Glutamatergic neuron (in vitro differentiated cells): ENCODE results near the gene TAF11L14. TPM values are rescaled to one million over a fixed set of nuclear protein-coding genes. Genes with fewer than 3 reads are reported as not detected.
"Not testable (repeated sequence)": the region's sequence is repeated elsewhere in the genome, so short reads cannot be mapped to it uniquely, and the experiment has no call there.

Experiments
- DNase-seq: peaks from one replicate; pipeline ENCODE4 v3.0.0; 2022
- H3K27ac Mint-ChIP-seq: one replicate; pipeline ENCODE4 v1.8.0; 2020; ENCODE audit warnings: mild to moderate bottlenecking, mixed read lengths, inconsistent platforms; ENCODE audit not compliant: unreplicated experiment
- H3K27me3 Mint-ChIP-seq: one replicate; pipeline ENCODE4 v1.8.0; 2020; ENCODE audit warnings: mild to moderate bottlenecking, moderate library complexity, mixed read lengths, inconsistent platforms; ENCODE audit not compliant: unreplicated experiment
- H3K36me3 Mint-ChIP-seq: one replicate; pipeline ENCODE4 v1.8.0; 2020; ENCODE audit warnings: mild to moderate bottlenecking, mixed read lengths, inconsistent platforms; ENCODE audit not compliant: unreplicated experiment
- H3K4me1 Mint-ChIP-seq: one replicate; pipeline ENCODE4 v1.8.0; 2020; ENCODE audit warnings: mild to moderate bottlenecking, low read depth, mixed read lengths, inconsistent platforms; ENCODE audit not compliant: unreplicated experiment
- H3K4me3 Mint-ChIP-seq: one replicate; pipeline ENCODE4 v1.8.0; 2020; ENCODE audit warnings: mild to moderate bottlenecking, mixed read lengths, inconsistent platforms; ENCODE audit not compliant: unreplicated experiment
- H3K9me3 Mint-ChIP-seq: one replicate; pipeline ENCODE4 v1.8.0; 2020; ENCODE audit warnings: mild to moderate bottlenecking, moderate library complexity, mixed read lengths, inconsistent platforms; ENCODE audit not compliant: unreplicated experiment
- CTCF ChIP-seq: fragments of 200-600 bp; sonication (generic); IDR thresholded peaks from one replicate; pipeline ENCODE4 v1.5.0; 2021; ENCODE audit not compliant: partially characterized antibody, unreplicated experiment
- total RNA-seq: library from RNA; stranded (reverse); fragmentation: NEBNext Ultra II Directional; extraction: Animal tissue kit (Norgen Biotek cat#: 25700); gene quantifications from one replicate; pipeline ENCODE4 v1.2.1, GENCODE V29; 2021; ENCODE audit not compliant: unreplicated experiment

Gene TAF11L14
- total RNA-seq, 1 donor from 2014 or later = not detected

GRCh38 chr5:17614872-17615605, 19.2 kb upstream of the TAF11L14 start:
- Mint-ChIP-seq H3K4me1 (peaks cover 17% of the 10 kb centered on the region), H3K27ac (peak overlapping the region; percentile 56), H3K27me3 (peaks cover 8% of the 10 kb centered on the region), H3K36me3 (peaks cover 9% of the 10 kb centered on the region), H3K9me3 (peaks cover 6% of the 10 kb centered on the region), H3K4me3 (peak overlapping the region; percentile 38)
- no peak for TF ChIP-seq CTCF
- DNase-seq = no peak

GRCh38 chr5:17619354-17619753, 14.9 kb upstream of the TAF11L14 start:
- peaks cover 8% of the 10 kb centered on the region for H3K4me1 Mint-ChIP-seq
- H3K27me3 Mint-ChIP-seq = peaks cover 1% of the 10 kb centered on the region
- H3K36me3 Mint-ChIP-seq = peaks cover 5% of the 10 kb centered on the region
- no peak for TF ChIP-seq CTCF
- no peak overlapping the region for H3K27ac Mint-ChIP-seq
- no peaks in the 10 kb centered on the region for H3K9me3 Mint-ChIP-seq
- no peak for DNase-seq
- no peak overlapping the region for H3K4me3 Mint-ChIP-seq

- H3K27me3 Mint-ChIP-seq = peaks cover 1% of the 10 kb centered on the region
- no peak overlapping the region for H3K4me3 Mint-ChIP-seq
- no peak for DNase-seq
- H3K4me1 Mint-ChIP-seq = peaks cover 1% of the 10 kb centered on the region
- no peak overlapping the region for H3K27ac Mint-ChIP-seq
- peaks cover 5% of the 10 kb centered on the region for H3K36me3 Mint-ChIP-seq
- no peaks in the 10 kb centered on the region for H3K9me3 Mint-ChIP-seq
- peak; percentile 56 for TF ChIP-seq CTCF
Observed at GRCh38 chr5:17620627-17621026, 13.6 kb upstream of the TAF11L14 start.

- H3K4me1 Mint-ChIP-seq = peaks cover 7% of the 10 kb centered on the region
- H3K4me3 Mint-ChIP-seq = no peak overlapping the region
- no peak for DNase-seq
- peaks cover 3% of the 10 kb centered on the region for H3K27me3 Mint-ChIP-seq
- H3K27ac Mint-ChIP-seq = peak overlapping the region; percentile 55
- TF ChIP-seq CTCF = no peak
- no peaks in the 10 kb centered on the region for H3K36me3 Mint-ChIP-seq
- peaks cover 3% of the 10 kb centered on the region for H3K9me3 Mint-ChIP-seq
Observed at GRCh38 chr5:17625686-17626085, 8.6 kb upstream of the TAF11L14 start.

- H3K27ac Mint-ChIP-seq, H3K4me3 Mint-ChIP-seq, H3K9me3 Mint-ChIP-seq, DNase-seq, H3K27me3 Mint-ChIP-seq, H3K36me3 Mint-ChIP-seq, H3K4me1 Mint-ChIP-seq: not testable (repeated sequence)
Observed at GRCh38 chr5:17631788-17632187, 2.5 kb upstream of the TAF11L14 start, which contains the start of gene TAF11L13. TSS of gene TAF11L13 (plus strand) at chr5:17632088.

GRCh38 chr5:17649232-17649631, 15.0 kb downstream of the TAF11L14 start:
- H3K4me3 Mint-ChIP-seq, H3K27me3 Mint-ChIP-seq, DNase-seq, H3K9me3 Mint-ChIP-seq, H3K4me1 Mint-ChIP-seq, H3K27ac Mint-ChIP-seq: not testable (repeated sequence)
- H3K36me3 Mint-ChIP-seq = peaks cover 18% of the 10 kb centered on the region

- H3K27me3 Mint-ChIP-seq, H3K4me1 Mint-ChIP-seq, H3K36me3 Mint-ChIP-seq, DNase-seq, H3K4me3 Mint-ChIP-seq, H3K27ac Mint-ChIP-seq, H3K9me3 Mint-ChIP-seq: not testable (repeated sequence)
Observed at GRCh38 chr5:17655201-17655759, 21.0 kb downstream of the TAF11L14 start.
